Measurements from ENCODE around the gene FAM163A. TPM values are rescaled to one million over a fixed set of nuclear protein-coding genes. Genes with fewer than 3 reads are reported as not detected.

FAM163A gene
- total and polyA plus RNA-seq, 2 donors (not counting 1 experiment from before 2014, with no cell fraction given) = not detected

DNA sequence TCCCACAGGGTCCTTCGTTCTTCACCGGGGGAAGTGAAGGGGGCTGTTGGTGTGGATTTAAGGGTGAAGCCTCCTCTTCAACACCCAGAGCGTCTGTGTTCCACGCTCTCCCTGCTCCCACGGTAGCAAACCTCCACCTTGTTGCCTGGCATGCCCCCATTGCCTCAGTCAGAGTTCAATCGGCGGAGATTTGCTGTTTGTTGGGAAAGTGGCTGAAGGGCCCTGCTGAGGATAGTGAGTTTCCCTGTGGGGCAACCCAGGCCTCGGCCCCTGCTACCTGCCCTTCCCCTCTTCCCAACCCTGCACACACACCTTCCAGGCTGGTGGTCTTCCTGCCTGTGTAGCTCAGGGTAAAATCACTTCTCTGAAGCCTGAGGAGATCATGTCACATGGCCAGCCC is 74.0 kb downstream of the FAM163A start:
- Histone ChIP-seq H3K9ac (ENCODE audit: insufficient read depth, low read length) (no peak overlapping the region), H2AFZ (ENCODE audit: low read length) (no peak overlapping the region), H3K27ac (ENCODE audit: insufficient read depth, low read length) (no peak overlapping the region), H3K9me3 (ENCODE audit: control insufficient read depth, insufficient read depth, low read depth, low read length) (no peaks in the 10 kb centered on the region), H3K36me3 (ENCODE audit: control insufficient read depth, insufficient read depth, low read length) (no peaks in the 10 kb centered on the region), H3K4me3 (replicated peaks in 1 of 4; ENCODE audit: control extremely low read depth in 1 of 4, insufficient read depth in 1 of 4, low read depth in 3 of 4, low read length in 4 of 4) (no peak overlapping the region), H3K27me3 (ENCODE audit: control insufficient read depth, insufficient read depth, low read length) (peaks cover 14% of the 10 kb centered on the region), H3K4me1 (ENCODE audit: control insufficient read depth, extremely low read depth, insufficient read depth, low read length) (peaks cover 18% of the 10 kb centered on the region), H4K20me1 (ENCODE audit: control insufficient read depth, extremely low read depth, insufficient read depth, low read length) (no peaks in the 10 kb centered on the region), H3K4me2 (ENCODE audit: extremely low read depth, insufficient read depth, low read length) (no peak overlapping the region), H3K79me2 (ENCODE audit: control insufficient read depth, insufficient read depth, low read length) (no peaks in the 10 kb centered on the region)
- TF ChIP-seq EZH2 (IDR thresholded peaks at IDR 0.05; ENCODE audit: low read length, missing control alignments) = no peak
- TF ChIP-seq CTCF (conservative IDR thresholded peaks at IDR 0.05 in 1 of 2, IDR thresholded peaks at IDR 0.05 in 1 of 2; ENCODE audit: low read depth in 1 of 2, low read length in 2 of 2) = no peak
- no peak for DNase-seq (ENCODE audit: low read depth in 2 of 2)

DNA sequence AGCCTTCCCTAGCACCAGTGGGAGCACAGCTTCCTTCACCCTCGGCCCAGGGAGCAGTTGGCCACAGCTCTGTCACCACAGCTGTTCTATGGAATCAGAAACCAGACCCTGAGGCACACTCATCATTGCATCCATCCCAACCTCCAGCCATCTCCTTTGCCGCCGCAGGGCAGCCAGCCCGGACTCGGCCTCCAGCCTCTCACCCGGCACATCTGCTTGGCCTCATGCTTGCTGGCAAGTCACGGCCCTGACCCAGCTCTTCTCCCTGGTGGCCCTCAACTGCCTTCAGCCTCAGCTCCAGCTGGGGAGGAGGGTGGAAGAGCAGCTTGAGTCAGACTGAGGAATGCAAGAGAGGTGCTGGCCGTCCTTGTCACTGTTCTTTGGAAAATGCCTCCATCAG is 74.7 kb downstream of the FAM163A start:
- H3K9ac ChIP-seq (ENCODE audit: insufficient read depth, low read length) = no peak overlapping the region
- no peak overlapping the region for H3K4me2 ChIP-seq (ENCODE audit: extremely low read depth, insufficient read depth, low read length)
- no peaks in the 10 kb centered on the region for H3K36me3 ChIP-seq (ENCODE audit: control insufficient read depth, insufficient read depth, low read length)
- H3K9me3 ChIP-seq (ENCODE audit: control insufficient read depth, insufficient read depth, low read depth, low read length) = no peaks in the 10 kb centered on the region
- no peak overlapping the region for H2AFZ ChIP-seq (ENCODE audit: low read length)
- peaks cover 18% of the 10 kb centered on the region for H3K4me1 ChIP-seq (ENCODE audit: control insufficient read depth, extremely low read depth, insufficient read depth, low read length)
- peak; percentile 27 to 30 for DNase-seq (ENCODE audit: low read depth in 2 of 2)
- H3K27me3 ChIP-seq (ENCODE audit: control insufficient read depth, insufficient read depth, low read length) = peaks cover 6% of the 10 kb centered on the region
- no peak overlapping the region for H3K4me3 ChIP-seq (replicated peaks in 1 of 4; ENCODE audit: control extremely low read depth in 1 of 4, insufficient read depth in 1 of 4, low read depth in 3 of 4, low read length in 4 of 4)
- TF ChIP-seq EZH2 (IDR thresholded peaks at IDR 0.05; ENCODE audit: low read length, missing control alignments) (no peak), CTCF (conservative IDR thresholded peaks at IDR 0.05 in 1 of 2, IDR thresholded peaks at IDR 0.05 in 1 of 2; ENCODE audit: low read depth in 1 of 2, low read length in 2 of 2) (no peak)
- H3K27ac ChIP-seq (ENCODE audit: insufficient read depth, low read length) = no peak overlapping the region
- no peaks in the 10 kb centered on the region for H4K20me1 ChIP-seq (ENCODE audit: control insufficient read depth, extremely low read depth, insufficient read depth, low read length)
- H3K79me2 ChIP-seq (ENCODE audit: control insufficient read depth, insufficient read depth, low read length) = no peaks in the 10 kb centered on the region

- H3K27ac ChIP-seq (ENCODE audit: insufficient read depth, low read length) = no peak overlapping the region
- H3K9ac ChIP-seq (ENCODE audit: insufficient read depth, low read length) = no peak overlapping the region
- H3K4me3 ChIP-seq (replicated peaks in 1 of 4; ENCODE audit: control extremely low read depth in 1 of 4, insufficient read depth in 1 of 4, low read depth in 3 of 4, low read length in 4 of 4) = no peak overlapping the region
- peaks cover 18% of the 10 kb centered on the region for H3K4me1 ChIP-seq (ENCODE audit: control insufficient read depth, extremely low read depth, insufficient read depth, low read length)
- peaks cover 2% of the 10 kb centered on the region for H3K27me3 ChIP-seq (ENCODE audit: control insufficient read depth, insufficient read depth, low read length)
- TF ChIP-seq CTCF (conservative IDR thresholded peaks at IDR 0.05 in 1 of 2, IDR thresholded peaks at IDR 0.05 in 1 of 2; ENCODE audit: low read depth in 1 of 2, low read length in 2 of 2) (no peak), EZH2 (IDR thresholded peaks at IDR 0.05; ENCODE audit: low read length, missing control alignments) (no peak)
- no peaks in the 10 kb centered on the region for H3K9me3 ChIP-seq (ENCODE audit: control insufficient read depth, insufficient read depth, low read depth, low read length)
- H3K79me2 ChIP-seq (ENCODE audit: control insufficient read depth, insufficient read depth, low read length) = no peaks in the 10 kb centered on the region
- H2AFZ ChIP-seq (ENCODE audit: low read length) = no peak overlapping the region
- H3K36me3 ChIP-seq (ENCODE audit: control insufficient read depth, insufficient read depth, low read length) = no peaks in the 10 kb centered on the region
- H4K20me1 ChIP-seq (ENCODE audit: control insufficient read depth, extremely low read depth, insufficient read depth, low read length) = no peaks in the 10 kb centered on the region
- no peak for DNase-seq (ENCODE audit: low read depth in 2 of 2)
- H3K4me2 ChIP-seq (ENCODE audit: extremely low read depth, insufficient read depth, low read length) = no peak overlapping the region
Observed at GRCh38 chr1:179818260-179818659, 75.2 kb downstream of the FAM163A start.

Measured in fibroblast of lung (primary cell).